Fibroblast of lung (primary cell): Measurements from ENCODE around the gene MAL.

ENCODE experiments used
- CTCF ChIP-seq, 2 donors: IDR thresholded peaks in 1 of 2; conservative IDR thresholded peaks in 1 of 2; 1 replicate in 1 of 2; 2 replicates in 1 of 2; pipeline ENCODE4 v1.5.1; 2011 to 2012; ENCODE audit warnings: low read length in 2 of 2, control low read depth in 1 of 2, inconsistent platforms in 1 of 2, low read depth in 1 of 2, mild to moderate bottlenecking in 1 of 2
- EZH2 ChIP-seq: IDR thresholded peaks from 2 replicates; pipeline ENCODE4 v1.5.1; 2012; ENCODE audit warnings: low read length, control low read depth, mild to moderate bottlenecking; ENCODE audit errors: missing control alignments

GRCh38 chr2:95052307-95052706 lies 26.8 kb downstream of the MAL start:
- no peak for TF ChIP-seq CTCF (conservative IDR thresholded peaks at IDR 0.05 in 1 of 2, IDR thresholded peaks at IDR 0.05 in 1 of 2; ENCODE audit: low read depth in 1 of 2, low read length in 2 of 2)
- TF ChIP-seq EZH2, result no peak
